Neural progenitor cell (in vitro differentiated cells): ENCODE results near the gene HIPK2. TPM values are rescaled to one million over a fixed set of nuclear protein-coding genes. Genes with fewer than 3 reads are reported as not detected.

Source experiments
- DNase-seq: peaks from one replicate; pipeline ENCODE4 v3.0.0-alpha.2; 2016; ENCODE audit warnings: low spot score
- H2AFZ ChIP-seq: fragments of 200-600 bp; sonication (generic); replicated peaks from 2 replicates; pipeline ENCODE4 v1.6.1; 2016; ENCODE audit warnings: antibody characterized with exemption
- H3F3A ChIP-seq: fragments of 200-600 bp; sonication (generic); 2 replicates; pipeline ENCODE4 v1.6.1; 2016; ENCODE audit warnings: antibody characterized with exemption, low read depth
- H3K27ac ChIP-seq: fragments of 200-600 bp; sonication (generic); 2 replicates; pipeline ENCODE4 v1.5.1; 2016; ENCODE audit warnings: mild to moderate bottlenecking
- H3K27me3 ChIP-seq: fragments of 200-600 bp; sonication (generic); 2 replicates; pipeline ENCODE4 v1.6.1; 2016; ENCODE audit warnings: mild to moderate bottlenecking, moderate library complexity
- H3K36me3 ChIP-seq: fragments of 200-600 bp; sonication (generic); 2 replicates; pipeline ENCODE4 v1.5.1; 2016
- H3K4me1 ChIP-seq: fragments of 200-600 bp; sonication (generic); 2 replicates; pipeline ENCODE4 v1.6.1; 2016; ENCODE audit warnings: mixed run types
- H3K4me2 ChIP-seq: fragments of 200-600 bp; sonication (generic); 2 replicates; pipeline ENCODE4 v1.6.1; 2016
- H3K4me3 ChIP-seq: fragments of 200-600 bp; sonication (generic); 2 replicates; pipeline ENCODE4 v1.5.1; 2016
- H3K79me2 ChIP-seq: fragments of 200-600 bp; sonication (generic); 2 replicates; pipeline ENCODE4 v1.6.1; 2016; ENCODE audit warnings: low read depth
- H3K9ac ChIP-seq: fragments of 200-600 bp; sonication (generic); 2 replicates; pipeline ENCODE4 v1.6.1; 2016
- H3K9me3 ChIP-seq: fragments of 200-600 bp; sonication (generic); 2 replicates; pipeline ENCODE4 v1.5.1; 2016; ENCODE audit warnings: low read depth
- H4K20me1 ChIP-seq: fragments of 200-600 bp; sonication (generic); 2 replicates; pipeline ENCODE4 v1.6.1; 2016; ENCODE audit warnings: low read depth
- H3K27ac Mint-ChIP-seq: 3 replicates; pipeline ENCODE4 v1.8.0; 2021; ENCODE audit warnings: mixed read lengths
- H3K27me3 Mint-ChIP-seq: 2 replicates; pipeline ENCODE4 v1.8.0; 2022; ENCODE audit warnings: low read depth, mild to moderate bottlenecking, inconsistent platforms, moderate library complexity, mixed read lengths; ENCODE audit not compliant: insufficient read depth
- H3K36me3 Mint-ChIP-seq: 3 replicates; pipeline ENCODE4 v1.8.0; 2021; ENCODE audit warnings: mixed read lengths
- H3K4me1 Mint-ChIP-seq: 3 replicates; pipeline ENCODE4 v1.8.0; 2021; ENCODE audit warnings: mixed read lengths
- H3K4me3 Mint-ChIP-seq: 3 replicates; pipeline ENCODE4 v1.8.0; 2021; ENCODE audit warnings: mild to moderate bottlenecking, moderate library complexity, mixed read lengths
- H3K9me3 Mint-ChIP-seq: 3 replicates; pipeline ENCODE4 v1.8.0; 2020; ENCODE audit warnings: mixed read lengths
- CTCF ChIP-seq: fragments of 200-600 bp; sonication (generic); IDR thresholded peaks from 2 replicates; pipeline ENCODE4 v1.5.1; 2017; ENCODE audit warnings: antibody characterized with exemption, mild to moderate bottlenecking
- EZH2 ChIP-seq: fragments of 200-600 bp; sonication (generic); IDR thresholded peaks from 2 replicates; pipeline ENCODE4 v1.6.1; 2017; ENCODE audit warnings: antibody characterized with exemption, mild to moderate bottlenecking, moderate library complexity
- EZH2phosphoT487 ChIP-seq: fragments of 200-600 bp; sonication (generic); IDR thresholded peaks from 2 replicates; pipeline ENCODE4 v1.6.1; 2017; ENCODE audit warnings: antibody characterized with exemption
- total RNA-seq: library from RNA; depleted of rRNA; stranded (reverse); fragments of >200 nt; gene quantifications from 2 replicates; pipeline ENCODE4 v1.2.3, GENCODE V29; 2015; ENCODE audit warnings: low replicate concordance

Gene HIPK2
- total RNA-seq, 1 donor from 2014 or later = 12.8 TPM

- no peak for TF ChIP-seq EZH2phosphoT487
- no peak for TF ChIP-seq EZH2
- no peak for TF ChIP-seq CTCF
- Histone ChIP-seq H3K4me2 (no peak overlapping the region), H3K27ac (no peak overlapping the region), H4K20me1 (peaks cover 81% of the 10 kb centered on the region), H3K79me2 (peaks cover 63% of the 10 kb centered on the region), H2AFZ (no peak overlapping the region), H3F3A (peaks cover 28% of the 10 kb centered on the region), H3K36me3 (no peaks in the 10 kb centered on the region), H3K9me3 (no peaks in the 10 kb centered on the region), H3K9ac (no peak overlapping the region), H3K4me1 (peaks cover 25% of the 10 kb centered on the region), H3K4me3 (no peak overlapping the region), H3K27me3 (no peaks in the 10 kb centered on the region)
- H3K4me1 Mint-ChIP-seq = peaks cover 37% of the 10 kb centered on the region
- no peak overlapping the region for H3K4me3 Mint-ChIP-seq
- no peak for DNase-seq
- H3K36me3 Mint-ChIP-seq = peaks cover 2% of the 10 kb centered on the region
- H3K27ac Mint-ChIP-seq = no peak overlapping the region
- no peaks in the 10 kb centered on the region for H3K27me3 Mint-ChIP-seq
- no peaks in the 10 kb centered on the region for H3K9me3 Mint-ChIP-seq
Observed at GRCh38 chr7:139748373-139748765, 29.4 kb downstream of the HIPK2 start.

GRCh38 chr7:139747662-139748372 lies 30.0 kb downstream of the HIPK2 start:
- Histone ChIP-seq H3K9ac (no peak overlapping the region), H3K27ac (no peak overlapping the region), H3K27me3 (no peaks in the 10 kb centered on the region), H4K20me1 (peaks cover 85% of the 10 kb centered on the region), H3K36me3 (no peaks in the 10 kb centered on the region), H2AFZ (no peak overlapping the region), H3K9me3 (no peaks in the 10 kb centered on the region), H3K4me2 (no peak overlapping the region), H3F3A (peaks cover 28% of the 10 kb centered on the region), H3K79me2 (peaks cover 69% of the 10 kb centered on the region), H3K4me1 (peaks cover 25% of the 10 kb centered on the region), H3K4me3 (no peak overlapping the region)
- no peak overlapping the region for H3K4me3 Mint-ChIP-seq
- H3K27ac Mint-ChIP-seq = no peak overlapping the region
- H3K27me3 Mint-ChIP-seq = no peaks in the 10 kb centered on the region
- DNase-seq = no peak
- H3K36me3 Mint-ChIP-seq = peaks cover 2% of the 10 kb centered on the region
- no peaks in the 10 kb centered on the region for H3K9me3 Mint-ChIP-seq
- H3K4me1 Mint-ChIP-seq = peaks cover 36% of the 10 kb centered on the region
- TF ChIP-seq EZH2phosphoT487 (no peak), EZH2 (no peak), CTCF (no peak)

GRCh38 chr7:139746652-139747051 lies 31.1 kb downstream of the HIPK2 start:
- peaks cover 79% of the 10 kb centered on the region for H4K20me1 ChIP-seq
- TF ChIP-seq EZH2 (no peak), CTCF (no peak), EZH2phosphoT487 (no peak)

More at GRCh38 chr7:139746652-139747051, 31.1 kb downstream of the HIPK2 start:
- H3K4me3 ChIP-seq = no peak overlapping the region
- Mint-ChIP-seq H3K4me3 (no peak overlapping the region), H3K36me3 (peaks cover 2% of the 10 kb centered on the region), H3K4me1 (peaks cover 33% of the 10 kb centered on the region), H3K27ac (peak overlapping the region; percentile 22), H3K9me3 (no peaks in the 10 kb centered on the region), H3K27me3 (no peaks in the 10 kb centered on the region)
- H3K9ac ChIP-seq = no peak overlapping the region
- H3K79me2 ChIP-seq = peaks cover 76% of the 10 kb centered on the region
- no peak overlapping the region for H2AFZ ChIP-seq
- no peaks in the 10 kb centered on the region for H3K27me3 ChIP-seq
- H3K36me3 ChIP-seq = no peaks in the 10 kb centered on the region
- no peaks in the 10 kb centered on the region for H3K9me3 ChIP-seq
- no peak overlapping the region for H3K27ac ChIP-seq
- H3K4me2 ChIP-seq = peak overlapping the region; percentile 33
- peaks cover 28% of the 10 kb centered on the region for H3F3A ChIP-seq
- peaks cover 25% of the 10 kb centered on the region for H3K4me1 ChIP-seq
- no peak for DNase-seq
